ENCODE results near the gene ADAM33. TPM values are rescaled to one million over a fixed set of nuclear protein-coding genes. Genes with fewer than 3 reads are reported as not detected.

The ADAM33 gene
- total RNA-seq, 1 experiment from 2014 or later: not detected

GRCh38 chr20:3678198-3678597, 3.6 kb downstream of the ADAM33 start:
- POLR2A ChIA-PET: no interaction called here
- Histone ChIP-seq H3K4me1 (ENCODE audit: control insufficient read depth in 1 of 2, insufficient read depth in 2 of 2, low read length in 2 of 2) (peaks cover 2 to 13% of the 10 kb centered on the region in 2 experiments; a peak in 2 of 4 replicates), H3K27me3 (ENCODE audit: insufficient read depth, low read length) (peaks cover 5% of the 10 kb centered on the region; the same call in 1 of the 2 replicates), H3K4me2 (ENCODE audit: low read length) (no peak overlapping the region), H2AFZ (ENCODE audit: low read depth, low read length, poor library complexity, severe bottlenecking) (no peak overlapping the region), H3K4me3 (replicated peaks in 1 of 2; ENCODE audit: low read depth in 1 of 2, low read length in 2 of 2) (no peak overlapping the region), H3K79me2 (ENCODE audit: insufficient read depth, low read length) (no peaks in the 10 kb centered on the region), H3K9me2 (ENCODE audit: insufficient read depth) (no peaks in the 10 kb centered on the region), H3K36me3 (ENCODE audit: control insufficient read depth in 1 of 2, insufficient read depth in 2 of 2, low read length in 2 of 2) (no peaks in the 10 kb centered on the region), H4K20me1 (ENCODE audit: insufficient read depth) (no peaks in the 10 kb centered on the region), H3K27ac (ENCODE audit: low read depth, low read length) (no peak overlapping the region), H3K9ac (ENCODE audit: low read length) (no peak overlapping the region), H3K9me3 (ENCODE audit: control insufficient read depth in 1 of 2, insufficient read depth in 1 of 2, low read depth in 1 of 2, low read length in 2 of 2) (no peaks in the 10 kb centered on the region)
- CTCF ChIA-PET: interaction anchor here (2.7 to 2.9 kb wide), 3 partner anchors 32 to 115 kb away, joined by 9 to 69 read pairs (median 27); partner anchors contain the start of gene SPEF1
- no TSS peak for BruUV-seq (replicated peaks)
- TF ChIP-seq SRF (IDR thresholded peaks at IDR 0.05; ENCODE audit: low read depth) (no peak), EZH2 (IDR thresholded peaks at IDR 0.05) (no peak), ZNF274 (IDR thresholded peaks at IDR 0.05; ENCODE audit: low read depth, low read length) (no peak), FOSL1 (IDR thresholded peaks at IDR 0.05; ENCODE audit: low read depth) (no peak), POLR2A (IDR thresholded peaks at IDR 0.05; ENCODE audit: borderline replicate concordance, extremely low read depth, insufficient read depth, insufficient read length) (no peak), MAX (IDR thresholded peaks at IDR 0.05) (no peak), CEBPB (IDR thresholded peaks at IDR 0.05; ENCODE audit: low read depth) (no peak), SP1 (IDR thresholded peaks at IDR 0.05; ENCODE audit: low read depth) (no peak), TCF7L2 (IDR thresholded peaks at IDR 0.05; ENCODE audit: borderline replicate concordance, extremely low read depth, insufficient read depth, insufficient read length) (no peak), JUND (IDR thresholded peaks at IDR 0.05) (no peak), SIN3A (IDR thresholded peaks at IDR 0.05; ENCODE audit: low read depth) (no peak)
- TF ChIP-seq, protein P1, sequence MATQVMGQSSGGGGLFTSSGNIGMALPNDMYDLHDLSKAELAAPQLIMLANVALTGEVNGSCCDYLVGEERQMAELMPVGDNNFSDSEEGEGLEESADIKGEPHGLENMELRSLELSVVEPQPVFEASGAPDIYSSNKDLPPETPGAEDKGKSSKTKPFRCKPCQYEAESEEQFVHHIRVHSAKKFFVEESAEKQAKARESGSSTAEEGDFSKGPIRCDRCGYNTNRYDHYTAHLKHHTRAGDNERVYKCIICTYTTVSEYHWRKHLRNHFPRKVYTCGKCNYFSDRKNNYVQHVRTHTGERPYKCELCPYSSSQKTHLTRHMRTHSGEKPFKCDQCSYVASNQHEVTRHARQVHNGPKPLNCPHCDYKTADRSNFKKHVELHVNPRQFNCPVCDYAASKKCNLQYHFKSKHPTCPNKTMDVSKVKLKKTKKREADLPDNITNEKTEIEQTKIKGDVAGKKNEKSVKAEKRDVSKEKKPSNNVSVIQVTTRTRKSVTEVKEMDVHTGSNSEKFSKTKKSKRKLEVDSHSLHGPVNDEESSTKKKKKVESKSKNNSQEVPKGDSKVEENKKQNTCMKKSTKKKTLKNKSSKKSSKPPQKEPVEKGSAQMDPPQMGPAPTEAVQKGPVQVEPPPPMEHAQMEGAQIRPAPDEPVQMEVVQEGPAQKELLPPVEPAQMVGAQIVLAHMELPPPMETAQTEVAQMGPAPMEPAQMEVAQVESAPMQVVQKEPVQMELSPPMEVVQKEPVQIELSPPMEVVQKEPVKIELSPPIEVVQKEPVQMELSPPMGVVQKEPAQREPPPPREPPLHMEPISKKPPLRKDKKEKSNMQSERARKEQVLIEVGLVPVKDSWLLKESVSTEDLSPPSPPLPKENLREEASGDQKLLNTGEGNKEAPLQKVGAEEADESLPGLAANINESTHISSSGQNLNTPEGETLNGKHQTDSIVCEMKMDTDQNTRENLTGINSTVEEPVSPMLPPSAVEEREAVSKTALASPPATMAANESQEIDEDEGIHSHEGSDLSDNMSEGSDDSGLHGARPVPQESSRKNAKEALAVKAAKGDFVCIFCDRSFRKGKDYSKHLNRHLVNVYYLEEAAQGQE (IDR thresholded peaks at IDR 0.05; ENCODE audit: low read depth): no peak
- TF ChIP-seq, protein P2, sequence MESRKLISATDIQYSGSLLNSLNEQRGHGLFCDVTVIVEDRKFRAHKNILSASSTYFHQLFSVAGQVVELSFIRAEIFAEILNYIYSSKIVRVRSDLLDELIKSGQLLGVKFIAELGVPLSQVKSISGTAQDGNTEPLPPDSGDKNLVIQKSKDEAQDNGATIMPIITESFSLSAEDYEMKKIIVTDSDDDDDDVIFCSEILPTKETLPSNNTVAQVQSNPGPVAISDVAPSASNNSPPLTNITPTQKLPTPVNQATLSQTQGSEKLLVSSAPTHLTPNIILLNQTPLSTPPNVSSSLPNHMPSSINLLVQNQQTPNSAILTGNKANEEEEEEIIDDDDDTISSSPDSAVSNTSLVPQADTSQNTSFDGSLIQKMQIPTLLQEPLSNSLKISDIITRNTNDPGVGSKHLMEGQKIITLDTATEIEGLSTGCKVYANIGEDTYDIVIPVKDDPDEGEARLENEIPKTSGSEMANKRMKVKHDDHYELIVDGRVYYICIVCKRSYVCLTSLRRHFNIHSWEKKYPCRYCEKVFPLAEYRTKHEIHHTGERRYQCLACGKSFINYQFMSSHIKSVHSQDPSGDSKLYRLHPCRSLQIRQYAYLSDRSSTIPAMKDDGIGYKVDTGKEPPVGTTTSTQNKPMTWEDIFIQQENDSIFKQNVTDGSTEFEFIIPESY (IDR thresholded peaks at IDR 0.05; ENCODE audit: extremely low read depth, insufficient replicate concordance, low read length): no peak
- ATAC-seq: no peak
- intact Hi-C loops (cut with micrococcal nuclease): no loop called here
- DNase-seq (ENCODE audit: low read depth, low spot score): no peak
- RAD21 ChIA-PET (ENCODE audit: low non-redundant PET in 1 of 2, low total read pairs in 2 of 2, uncharacterized antibody in 2 of 2, unreplicated experiment in 2 of 2): no interaction called here

All from HCT116 (cell line).